GM13977 (cell line): ENCODE data around the gene C3orf22.

Experiments
- DNase-seq: peaks from one replicate; pipeline ENCODE4 v3.0.0; 2012; ENCODE audit warnings: low spot score
- in situ Hi-C: fragments of 300-500 bp; cut with MboI; formaldehyde crosslinking; loops from one replicate; pipeline ENCODE4 v1.12.0; 2022; ENCODE audit warnings: low sequenced_read_pairs, low pct_unique_long_range_greater_than_20kb, mixed read lengths, inconsistent platforms; ENCODE audit not compliant: unreplicated experiment
- TF ChIP-seq, protein P1 (sequence below): IDR thresholded peaks from 2 replicates; pipeline ENCODE4 v1.5.1; 2012; ENCODE audit warnings: mild to moderate bottlenecking, control low read depth; ENCODE audit not compliant: insufficient read depth; ENCODE audit errors: extremely low read depth, missing control alignments

The C3orf22 gene

DNA sequence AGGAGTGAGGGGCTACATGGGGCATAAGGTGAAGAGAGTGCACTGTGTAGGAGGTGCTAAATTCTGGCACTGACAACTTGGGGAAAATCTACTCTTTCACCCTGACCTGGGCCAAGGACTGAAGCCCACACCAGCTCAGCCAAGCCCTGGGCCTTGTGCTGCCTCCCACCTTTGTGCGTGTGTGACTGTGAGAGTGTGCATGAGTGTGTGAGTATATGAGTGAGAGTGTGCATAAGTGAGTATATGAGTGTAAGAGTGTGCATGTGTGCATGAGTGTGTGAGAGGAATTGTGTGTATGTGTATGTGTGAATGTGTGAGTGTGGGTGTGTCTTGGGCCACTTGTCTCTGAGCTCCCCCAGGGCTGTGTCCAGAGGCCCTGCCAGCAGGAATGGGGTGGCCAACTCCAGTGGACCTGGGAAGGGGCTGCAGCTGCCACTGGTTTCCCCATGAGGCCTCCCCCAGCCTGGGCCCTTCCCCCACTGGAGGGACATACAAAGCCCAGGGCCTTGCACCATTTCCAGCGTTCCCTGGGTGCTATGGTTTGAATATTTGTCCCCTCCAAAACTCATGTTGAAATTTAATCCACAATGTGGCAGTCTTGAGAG is 15.2 kb downstream of the C3orf22 start:
- no peak for DNase-seq
- in situ Hi-C loops: no loop called here
- TF ChIP-seq, protein P1, sequence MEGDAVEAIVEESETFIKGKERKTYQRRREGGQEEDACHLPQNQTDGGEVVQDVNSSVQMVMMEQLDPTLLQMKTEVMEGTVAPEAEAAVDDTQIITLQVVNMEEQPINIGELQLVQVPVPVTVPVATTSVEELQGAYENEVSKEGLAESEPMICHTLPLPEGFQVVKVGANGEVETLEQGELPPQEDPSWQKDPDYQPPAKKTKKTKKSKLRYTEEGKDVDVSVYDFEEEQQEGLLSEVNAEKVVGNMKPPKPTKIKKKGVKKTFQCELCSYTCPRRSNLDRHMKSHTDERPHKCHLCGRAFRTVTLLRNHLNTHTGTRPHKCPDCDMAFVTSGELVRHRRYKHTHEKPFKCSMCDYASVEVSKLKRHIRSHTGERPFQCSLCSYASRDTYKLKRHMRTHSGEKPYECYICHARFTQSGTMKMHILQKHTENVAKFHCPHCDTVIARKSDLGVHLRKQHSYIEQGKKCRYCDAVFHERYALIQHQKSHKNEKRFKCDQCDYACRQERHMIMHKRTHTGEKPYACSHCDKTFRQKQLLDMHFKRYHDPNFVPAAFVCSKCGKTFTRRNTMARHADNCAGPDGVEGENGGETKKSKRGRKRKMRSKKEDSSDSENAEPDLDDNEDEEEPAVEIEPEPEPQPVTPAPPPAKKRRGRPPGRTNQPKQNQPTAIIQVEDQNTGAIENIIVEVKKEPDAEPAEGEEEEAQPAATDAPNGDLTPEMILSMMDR: no peak

- in situ Hi-C loops: no loop called here
- no peak for DNase-seq
- TF ChIP-seq, protein P1: no peak
Measured at GRCh38 chr3:126542340-126543241, 16.1 kb downstream of the C3orf22 start.

DNA sequence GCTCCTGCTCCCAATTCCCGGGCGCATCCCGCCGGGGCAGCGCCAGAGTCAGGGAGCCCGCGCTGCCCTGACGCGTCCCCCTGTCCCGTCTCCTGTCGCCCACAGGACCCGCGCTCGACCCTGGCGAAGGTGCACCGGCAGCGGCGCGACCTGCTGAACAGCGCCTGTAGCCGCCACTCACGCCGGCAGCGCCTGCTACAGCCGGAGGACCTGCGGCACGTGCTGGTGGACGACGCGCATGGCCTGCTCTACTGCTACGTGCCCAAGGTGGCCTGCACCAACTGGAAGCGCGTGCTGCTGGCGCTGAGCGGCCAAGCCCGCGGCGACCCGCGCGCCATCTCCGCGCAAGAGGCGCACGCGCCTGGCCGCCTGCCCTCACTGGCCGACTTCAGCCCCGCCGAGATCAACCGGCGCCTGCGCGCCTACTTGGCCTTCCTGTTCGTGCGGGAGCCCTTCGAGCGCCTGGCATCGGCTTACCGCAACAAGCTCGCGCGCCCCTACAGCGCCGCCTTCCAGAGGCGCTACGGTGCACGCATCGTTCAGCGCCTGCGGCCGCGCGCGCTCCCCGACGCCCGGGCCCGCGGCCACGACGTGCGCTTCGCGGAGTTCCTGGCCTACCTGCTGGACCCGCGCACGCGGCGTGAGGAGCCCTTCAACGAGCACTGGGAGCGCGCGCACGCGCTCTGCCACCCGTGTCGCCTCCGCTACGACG is 16.9 kb downstream of the C3orf22 start:
- DNase-seq: no peak
- TF ChIP-seq, protein P1: no peak
- in situ Hi-C loops: no loop called here

- in situ Hi-C loops: no loop called here
- no peak for DNase-seq
- TF ChIP-seq, protein P1: no peak
Measured at GRCh38 chr3:126540951-126541627, 17.6 kb downstream of the C3orf22 start.

- no peak for DNase-seq
- in situ Hi-C loops: no loop called here
- TF ChIP-seq, protein P1: no peak
Measured at GRCh38 chr3:126540342-126540849, 18.3 kb downstream of the C3orf22 start.

- in situ Hi-C loops: no loop called here
- TF ChIP-seq, protein P1: no peak
- DNase-seq: no peak
Measured at GRCh38 chr3:126539558-126540250, 19.0 kb downstream of the C3orf22 start.
